Erythroblast (primary cell): Measurements from ENCODE around the gene PYGB.

Experiments
- GATA1 ChIP-seq: IDR thresholded peaks from 2 replicates; pipeline ENCODE4 v1.6.1; 2011; ENCODE audit warnings: low read depth, mild to moderate bottlenecking, control low read depth, low read length, moderate library complexity
- POLR2A ChIP-seq: IDR thresholded peaks from 2 replicates; pipeline ENCODE4 v1.6.1; 2011; ENCODE audit warnings: mild to moderate bottlenecking, low read length

DNA sequence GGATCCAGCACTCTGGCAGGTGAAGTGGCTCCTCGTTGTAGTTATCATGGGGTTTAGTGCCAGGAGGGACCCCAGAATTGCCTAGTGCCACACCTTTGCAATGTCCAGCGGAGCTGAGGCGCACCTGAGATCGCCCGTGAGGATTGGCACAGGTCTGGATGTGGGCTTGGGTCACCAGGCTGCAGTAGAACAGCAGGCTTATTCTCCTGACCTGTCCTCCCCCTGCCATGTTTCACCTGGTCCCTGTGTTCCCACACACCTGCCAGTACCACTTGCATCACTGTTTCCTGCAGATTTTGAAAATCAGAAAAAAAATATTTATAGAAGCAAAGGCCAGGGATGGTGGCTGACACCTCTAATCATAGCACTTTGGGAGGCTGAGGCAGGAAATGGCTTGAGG is 35.6 kb upstream of the PYGB start:
- TF ChIP-seq POLR2A (no peak), GATA1 (no peak)
